HEK293 (cell line): ENCODE data around the gene SYS1.

Experiments used
- CTCF ChIA-PET: fragments of 350-600 bp; formaldehyde crosslinking; extraction: SDS; loops from one replicate; lab custom pipeline; 2021; ENCODE audit warnings: antibody characterized with exemption; lab: Yijun Ruan, JAX
- POLR2A ChIA-PET: fragments of 300-600 bp; formaldehyde crosslinking; extraction: SDS; loops from one replicate; lab custom pipeline; 2020; ENCODE audit warnings: antibody characterized with exemption, inconsistent platforms; lab: Yijun Ruan, JAX
- H3K27ac ChIP-seq: fragments of 200-500 bp; sonication (Bioruptor generic); 2 replicates; pipeline ENCODE4 v1.5.1; 2014; ENCODE audit warnings: low read depth, low read length, control low read depth, inconsistent platforms; ENCODE audit errors: extremely low read depth
- H3K36me3 ChIP-seq, 2 experiments: fragments of 200-500 bp in 1 of 2; sonication (Bioruptor generic) in 1 of 2; 1 replicate in 1 of 2; 2 replicates in 1 of 2; pipeline ENCODE4 v1.5.1; 2014 to 2017; ENCODE audit warnings: inconsistent platforms in 2 of 2, low read length in 2 of 2; ENCODE audit not compliant: control insufficient read depth in 2 of 2, insufficient read depth in 1 of 2
- H3K4me1 ChIP-seq: fragments of 200-500 bp; sonication (Bioruptor generic); 2 replicates; pipeline ENCODE4 v1.5.1; 2014; ENCODE audit warnings: mild to moderate bottlenecking, low read length, inconsistent platforms; ENCODE audit not compliant: control insufficient read depth, insufficient read depth
- H3K4me3 ChIP-seq: 2 replicates; pipeline ENCODE4 v1.5.1; 2011; ENCODE audit warnings: low read depth, mild to moderate bottlenecking, control low read depth, low read length, moderate library complexity
- H3K9me3 ChIP-seq: fragments of 200-500 bp; sonication (Bioruptor generic); 2 replicates; pipeline ENCODE4 v1.5.1; 2014; ENCODE audit warnings: low read depth, low read length, inconsistent platforms; ENCODE audit not compliant: control insufficient read depth, insufficient read depth
- HOXA7 ChIP-seq: sonication (generic); formaldehyde crosslinking; IDR thresholded peaks from 2 replicates; pipeline ENCODE4 v1.8.1; 2022; ENCODE audit warnings: missing genetic modification reagents, borderline replicate concordance
- KLF8 ChIP-seq: fragments of 450-650 bp; formaldehyde crosslinking; IDR thresholded peaks from 2 replicates; pipeline ENCODE4 v1.5.1; 2016; ENCODE audit warnings: missing biosample characterization, missing genetic modification characterization
- OSR2 ChIP-seq: fragments of 450-650 bp; formaldehyde crosslinking; IDR thresholded peaks from 2 replicates; pipeline ENCODE4 v1.5.1; 2016; ENCODE audit warnings: missing biosample characterization, missing genetic modification characterization
- WT1 ChIP-seq: fragments of 450-650 bp; formaldehyde crosslinking; IDR thresholded peaks from 2 replicates; pipeline ENCODE4 v1.5.1; 2016; ENCODE audit warnings: missing biosample characterization, missing genetic modification characterization
- ZBTB6 ChIP-seq: fragments of 450-650 bp; formaldehyde crosslinking; IDR thresholded peaks from 2 replicates; pipeline ENCODE4 v1.5.1; 2017; ENCODE audit warnings: missing biosample characterization, missing genetic modification characterization
- ZBTB8A ChIP-seq: fragments of 450-650 bp; formaldehyde crosslinking; IDR thresholded peaks from 2 replicates; pipeline ENCODE4 v1.5.1; 2016; ENCODE audit warnings: missing biosample characterization, missing genetic modification characterization
- ZFHX2 ChIP-seq: fragments of 450-650 bp; formaldehyde crosslinking; conservative IDR thresholded peaks from 2 replicates; pipeline ENCODE4 v1.5.1; 2016; ENCODE audit warnings: missing biosample characterization, missing genetic modification characterization
- ZNF121 ChIP-seq: fragments of 450-650 bp; formaldehyde crosslinking; IDR thresholded peaks from 2 replicates; pipeline ENCODE4 v1.5.1; 2016; ENCODE audit warnings: missing biosample characterization, missing genetic modification characterization
- ZNF132 ChIP-seq: fragments of 450-650 bp; formaldehyde crosslinking; IDR thresholded peaks from 2 replicates; pipeline ENCODE4 v1.5.1; 2017; ENCODE audit warnings: missing biosample characterization, missing genetic modification characterization, borderline replicate concordance
- ZNF133 ChIP-seq: fragments of 450-650 bp; formaldehyde crosslinking; IDR thresholded peaks from 2 replicates; pipeline ENCODE4 v1.5.1; 2016; ENCODE audit warnings: missing biosample characterization, missing genetic modification characterization
- ZNF169 ChIP-seq: fragments of 450-650 bp; formaldehyde crosslinking; IDR thresholded peaks from 2 replicates; pipeline ENCODE4 v1.5.1; 2016; ENCODE audit warnings: missing biosample characterization, missing genetic modification characterization
- ZNF2 ChIP-seq: fragments of 450-650 bp; formaldehyde crosslinking; IDR thresholded peaks from 2 replicates; pipeline ENCODE4 v1.5.1; 2016; ENCODE audit warnings: missing biosample characterization, missing genetic modification characterization
- ZNF239 ChIP-seq: fragments of 450-650 bp; formaldehyde crosslinking; IDR thresholded peaks from 2 replicates; pipeline ENCODE4 v1.5.1; 2016; ENCODE audit warnings: missing biosample characterization, missing genetic modification characterization
- ZNF248 ChIP-seq: fragments of 450-650 bp; formaldehyde crosslinking; IDR thresholded peaks from 2 replicates; pipeline ENCODE4 v1.5.1; 2017; ENCODE audit warnings: missing biosample characterization, missing genetic modification characterization
- ZNF274 ChIP-seq, 2 experiments: fragments of 200-500 bp in 1 of 2; fragments of 450-650 bp in 1 of 2; sonication (Bioruptor generic) in 1 of 2; formaldehyde crosslinking in 1 of 2; IDR thresholded peaks; 2 replicates each; pipeline versions ENCODE4 v1.5.1 to v1.6.1; 2014 to 2016; ENCODE audit warnings: borderline replicate concordance in 1 of 2, inconsistent platforms in 1 of 2, low read length in 1 of 2, missing biosample characterization in 1 of 2, missing genetic modification characterization in 1 of 2
- ZNF311 ChIP-seq: fragments of 450-650 bp; formaldehyde crosslinking; IDR thresholded peaks from 2 replicates; pipeline ENCODE4 v1.5.1; 2017; ENCODE audit warnings: missing biosample characterization, missing genetic modification characterization, borderline replicate concordance
- ZNF335 ChIP-seq: fragments of 450-650 bp; formaldehyde crosslinking; conservative IDR thresholded peaks from 2 replicates; pipeline ENCODE4 v1.5.1; 2016; ENCODE audit warnings: missing biosample characterization, missing genetic modification characterization
- ZNF341 ChIP-seq: fragments of 450-650 bp; formaldehyde crosslinking; IDR thresholded peaks from 2 replicates; pipeline ENCODE4; 2016; ENCODE audit warnings: low read depth, missing biosample characterization, missing genetic modification characterization
- ZNF366 ChIP-seq: fragments of 450-650 bp; formaldehyde crosslinking; conservative IDR thresholded peaks from 2 replicates; pipeline ENCODE4 v1.5.1; 2016; ENCODE audit warnings: missing biosample characterization, missing genetic modification characterization
- ZNF37A ChIP-seq: fragments of 450-650 bp; IDR thresholded peaks from 2 replicates; pipeline ENCODE4 v1.5.1; 2018; ENCODE audit warnings: missing biosample characterization, missing genetic modification characterization
- ZNF391 ChIP-seq: fragments of 450-650 bp; formaldehyde crosslinking; IDR thresholded peaks from 2 replicates; pipeline ENCODE4 v1.5.1; 2016; ENCODE audit warnings: low read depth, missing biosample characterization, missing genetic modification characterization, borderline replicate concordance
- ZNF404 ChIP-seq: fragments of 450-650 bp; formaldehyde crosslinking; IDR thresholded peaks from 2 replicates; pipeline ENCODE4 v1.5.1; 2017; ENCODE audit warnings: missing biosample characterization, missing genetic modification characterization
- ZNF529 ChIP-seq: fragments of 450-650 bp; formaldehyde crosslinking; IDR thresholded peaks from 2 replicates; pipeline ENCODE4 v1.5.1; 2017; ENCODE audit warnings: missing genetic modification characterization, missing biosample characterization; ENCODE audit not compliant: insufficient replicate concordance
- ZNF548 ChIP-seq: fragments of 450-650 bp; formaldehyde crosslinking; IDR thresholded peaks from 2 replicates; pipeline ENCODE4 v1.5.1; 2016; ENCODE audit warnings: missing biosample characterization, missing genetic modification characterization
- ZNF555 ChIP-seq: fragments of 450-650 bp; formaldehyde crosslinking; conservative IDR thresholded peaks from 2 replicates; pipeline ENCODE4 v1.5.1; 2017; ENCODE audit warnings: missing biosample characterization, mild to moderate bottlenecking, missing genetic modification characterization, inconsistent platforms
- ZNF621 ChIP-seq: fragments of 450-650 bp; formaldehyde crosslinking; IDR thresholded peaks from 2 replicates; pipeline ENCODE4 v1.5.1; 2017; ENCODE audit warnings: missing biosample characterization, missing genetic modification characterization
- ZNF639 ChIP-seq: fragments of 450-650 bp; formaldehyde crosslinking; IDR thresholded peaks from 2 replicates; pipeline ENCODE4 v1.5.1; 2016; ENCODE audit warnings: missing biosample characterization, missing genetic modification characterization
- ZNF664 ChIP-seq: fragments of 450-650 bp; formaldehyde crosslinking; IDR thresholded peaks from 2 replicates; pipeline ENCODE4 v1.5.1; 2016; ENCODE audit warnings: missing biosample characterization, missing genetic modification characterization
- ZNF677 ChIP-seq: fragments of 450-650 bp; IDR thresholded peaks from 2 replicates; pipeline ENCODE4 v1.5.0; 2018; ENCODE audit warnings: missing biosample characterization, mild to moderate bottlenecking, missing genetic modification characterization, moderate library complexity
- ZNF747 ChIP-seq: fragments of 450-650 bp; formaldehyde crosslinking; IDR thresholded peaks from 2 replicates; pipeline ENCODE4 v1.5.1; 2016; ENCODE audit warnings: missing biosample characterization, missing genetic modification characterization
- ZNF791 ChIP-seq: fragments of 450-650 bp; formaldehyde crosslinking; IDR thresholded peaks from 2 replicates; pipeline ENCODE4 v1.5.1; 2016; ENCODE audit warnings: missing biosample characterization, missing genetic modification characterization
- ZSCAN18 ChIP-seq: fragments of 450-650 bp; formaldehyde crosslinking; IDR thresholded peaks from 2 replicates; pipeline ENCODE4 v1.5.1; 2016; ENCODE audit warnings: missing biosample characterization, missing genetic modification characterization
- ZSCAN4 ChIP-seq: fragments of 450-650 bp; formaldehyde crosslinking; IDR thresholded peaks from 2 replicates; pipeline ENCODE4 v1.5.1; 2017; ENCODE audit warnings: missing biosample characterization, missing genetic modification characterization

The SYS1 gene

GRCh38 chr20:45365444-45365970 is 2.6 kb downstream of the SYS1 start:
- ChIA-PET CTCF (interaction anchor here (1.0 to 2.0 kb wide), 3 partner anchors 9 to 46 kb away, joined by 4 to 8 read pairs (median 5); no protein-coding TSS in a partner anchor), POLR2A (interaction anchor here (0.6 kb wide), 2 partner anchors 30 to 81 kb away, joined by 3 read pairs; no protein-coding TSS in a partner anchor)
- no peak overlapping the region for H3K4me3 ChIP-seq
- no peaks in the 10 kb centered on the region for H3K9me3 ChIP-seq
- TF ChIP-seq ZNF169 (tag by site-specific recombination) (no peak), ZNF248 (no peak), ZFHX2 (no peak), ZNF791 (tag by site-specific recombination) (no peak), ZNF2 (tag by site-specific recombination) (no peak), ZNF639 (no peak), ZBTB8A (tag by site-specific recombination) (no peak), ZNF366 (tag by site-specific recombination) (no peak), ZNF274 (IDR thresholded peaks at IDR 0.05; ENCODE audit: low read length) (no peak), ZNF274 (tag by site-specific recombination; IDR thresholded peaks at IDR 0.05; ENCODE audit: borderline replicate concordance) (no peak), ZNF132 (no peak), ZNF311 (tag by site-specific recombination) (no peak), OSR2 (tag by site-specific recombination) (no peak), ZNF555 (tag by site-specific recombination) (no peak), HOXA7 (CRISPR knock-in tag) (no peak), ZNF529 (no peak), ZNF548 (tag by site-specific recombination) (no peak), ZNF133 (tag by site-specific recombination) (no peak)
- no peaks in the 10 kb centered on the region; the same call in 1 of the 2 replicates for H3K4me1 ChIP-seq
- H3K27ac ChIP-seq, result no peak overlapping the region
- H3K36me3 ChIP-seq, result peaks cover 0 to 40% of the 10 kb centered on the region in 2 experiments; a peak in 1 of 3 replicates

GRCh38 chr20:45366192-45366591 is 3.2 kb downstream of the SYS1 start:
- ChIA-PET POLR2A (no interaction called here), CTCF (interaction anchor here (1.9 to 2.0 kb wide), 2 partner anchors 8 to 47 kb away, joined by 5 to 8 read pairs; no protein-coding TSS in a partner anchor)
- Histone ChIP-seq H3K27ac (no peak overlapping the region), H3K4me1 (no peaks in the 10 kb centered on the region; the same call in 1 of the 2 replicates), H3K4me3 (no peak overlapping the region), H3K36me3 (peaks cover 0 to 40% of the 10 kb centered on the region in 2 experiments; a peak in 1 of 3 replicates), H3K9me3 (no peaks in the 10 kb centered on the region)
- no peak for TF ChIP-seq ZNF335 (tag by site-specific recombination)
- TF ChIP-seq ZBTB8A (tag by site-specific recombination), result no peak
- TF ChIP-seq ZNF404, result no peak
- TF ChIP-seq ZNF133 (tag by site-specific recombination), result no peak
- no peak for TF ChIP-seq ZNF37A
- no peak for TF ChIP-seq WT1 (tag by site-specific recombination)
- no peak for TF ChIP-seq ZNF341
- no peak for TF ChIP-seq ZNF621 (tag by site-specific recombination)
- TF ChIP-seq ZNF677 (tag by site-specific recombination), result no peak
- no peak for TF ChIP-seq ZNF391 (tag by site-specific recombination)
- no peak for TF ChIP-seq ZNF747 (tag by site-specific recombination)
- TF ChIP-seq ZSCAN18, result no peak
- TF ChIP-seq ZNF239 (tag by site-specific recombination), result no peak
- no peak for TF ChIP-seq ZNF121 (tag by site-specific recombination)
- TF ChIP-seq KLF8 (tag by site-specific recombination), result no peak
- TF ChIP-seq ZSCAN4 (tag by site-specific recombination), result no peak
- no peak for TF ChIP-seq ZBTB6 (tag by site-specific recombination)
- TF ChIP-seq ZNF664 (tag by site-specific recombination), result no peak
